22Rv1 (cell line): ENCODE measurements around the gene SPEF1.

Experiments
- CTCF ChIP-seq: fragments of 450-650 bp; IDR thresholded peaks from 2 replicates; pipeline ENCODE4 v1.5.1; 2017; ENCODE audit warnings: mild to moderate bottlenecking
- ZFX ChIP-seq: fragments of 450-650 bp; IDR thresholded peaks from 2 replicates; pipeline ENCODE4 v1.6.1; 2017; ENCODE audit warnings: antibody characterized with exemption, borderline replicate concordance

DNA sequence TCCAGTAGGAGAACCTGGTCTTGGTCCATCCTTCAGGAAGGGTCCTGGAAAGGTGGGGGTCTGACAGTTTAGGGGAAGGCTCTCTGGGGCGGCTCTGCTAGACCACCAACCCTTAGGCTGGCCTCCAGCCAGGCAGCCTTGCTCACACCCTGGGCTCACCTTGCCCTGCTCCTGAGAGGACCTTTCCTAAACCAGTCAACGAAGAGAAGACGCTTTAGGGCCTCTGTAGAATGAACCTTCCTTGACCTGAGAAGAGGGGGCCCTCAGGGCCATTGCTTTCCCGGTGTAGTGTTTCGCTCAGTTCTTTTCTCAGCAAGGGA is 15.9 kb upstream of the SPEF1 start:
- TF ChIP-seq CTCF (no peak), ZFX (no peak)
